HepG2 (cell line): ENCODE data around the gene MTMR8. TPM values are rescaled to one million over a fixed set of nuclear protein-coding genes. Genes with fewer than 3 reads are reported as not detected.

Source experiments
- ATAC-seq: fragments of 200-7000 bp; cut with Tn5 transposase; 3 replicates; pipeline ENCODE4 v1.9.1; 2020; ENCODE audit warnings: mild to moderate bottlenecking, moderate library complexity
- BruUV-seq: library from RNA; stranded (reverse); fragments of 400-500 nt; replicated peaks from 2 replicates; lab custom pipeline; 2021; lab: Mats Ljungman, UMichigan
- CTCF ChIA-PET: fragments of 300-600 bp; formaldehyde crosslinking; extraction: SDS; loops from one replicate; lab custom pipeline; 2021; ENCODE audit warnings: low total read pairs, inconsistent platforms, low intra/inter-chr PET ratio; lab: Yijun Ruan, JAX
- POLR2A ChIA-PET: fragments of 350-600 bp; sonication (Branson Sonifier 250); formaldehyde crosslinking; loops from one replicate; lab custom pipeline; 2020; ENCODE audit warnings: antibody characterized with exemption, inconsistent platforms; lab: Yijun Ruan, JAX
- DNase-seq: peaks from one replicate; pipeline ENCODE4 v3.0.0-alpha.2; 2015; ENCODE audit warnings: low spot score
- FAIRE-seq: peaks from 3 replicates; lab custom pipeline; 2011; peaks lifted over from hg19 to GRCh38; lab: Jason Lieb, UNC
- H2AFZ ChIP-seq: one replicate; pipeline ENCODE4 v1.6.1; 2011; ENCODE audit warnings: low read length, inconsistent platforms
- H3K27ac ChIP-seq: fragments of 300-600 bp; 3 replicates; pipeline ENCODE4 v1.8.0; 2011; ENCODE audit warnings: mixed run types, mild to moderate bottlenecking, mixed read lengths, low read length, inconsistent platforms; ENCODE audit not compliant: insufficient read depth; ENCODE audit errors: extremely low read length
- H3K27me3 ChIP-seq, 2 experiments: fragments of 200-600 bp in 1 of 2; 2 replicates in 1 of 2; 3 replicates in 1 of 2; pipeline versions ENCODE4 v1.6.0 to v1.8.0; 2011; ENCODE audit warnings: low read length in 2 of 2, mild to moderate bottlenecking in 2 of 2, moderate library complexity in 2 of 2, inconsistent platforms in 1 of 2; ENCODE audit not compliant: insufficient read depth in 2 of 2, control insufficient read depth in 1 of 2
- H3K36me3 ChIP-seq, 2 experiments: fragments of 200-600 bp in 1 of 2; replicated peaks in 1 of 2; 2 replicates in 1 of 2; 3 replicates in 1 of 2; pipeline versions ENCODE4 v1.5.1 to v1.8.0; 2011; ENCODE audit warnings: low read length in 2 of 2, inconsistent platforms in 1 of 2; ENCODE audit not compliant: insufficient read depth in 2 of 2, control insufficient read depth in 1 of 2
- H3K4me1 ChIP-seq: 2 replicates; pipeline ENCODE4 v1.5.1; 2012; ENCODE audit warnings: low read length, inconsistent platforms; ENCODE audit not compliant: insufficient read depth
- H3K4me2 ChIP-seq: 2 replicates; pipeline ENCODE4 v1.6.0; 2011; ENCODE audit warnings: low read depth, low read length, inconsistent platforms
- H3K4me3 ChIP-seq, 3 experiments: fragments of 200-600 bp in 1 of 3; sonication (generic), shearing (Covaris generic) in 1 of 3; replicated peaks in 1 of 3; 2 replicates each; pipeline ENCODE4 v1.5.1; 2011 to 2016; ENCODE audit warnings: low read length in 3 of 3, inconsistent platforms in 2 of 3, low read depth in 2 of 3, mild to moderate bottlenecking in 2 of 3, control low read depth in 1 of 3, mixed read lengths in 1 of 3; ENCODE audit not compliant: insufficient read depth in 1 of 3
- H3K79me2 ChIP-seq: one replicate; pipeline ENCODE4 v1.6.1; 2011; ENCODE audit warnings: low read length, inconsistent platforms; ENCODE audit not compliant: insufficient read depth
- H3K9ac ChIP-seq: 2 replicates; pipeline ENCODE4 v1.6.0; 2011; ENCODE audit warnings: mild to moderate bottlenecking, low read depth, low read length, inconsistent platforms; ENCODE audit not compliant: insufficient read depth
- H3K9me3 ChIP-seq: 2 replicates; pipeline ENCODE4 v1.5.1; 2012; ENCODE audit warnings: mild to moderate bottlenecking, low read length
- H4K20me1 ChIP-seq: 2 replicates; pipeline ENCODE4 v1.6.0; 2011; ENCODE audit warnings: inconsistent platforms, mild to moderate bottlenecking, low read length, moderate library complexity; ENCODE audit not compliant: insufficient read depth
- AHR ChIP-seq: IDR thresholded peaks from 2 replicates; pipeline ENCODE4 v1.6.1; 2018; ENCODE audit warnings: missing genetic modification reagents, missing compliant biosample characterization
- IRF2 ChIP-seq: IDR thresholded peaks from 2 replicates; pipeline ENCODE4 v1.6.1; 2018; ENCODE audit warnings: missing genetic modification reagents, missing compliant biosample characterization
- KDM1A ChIP-seq: IDR thresholded peaks from 2 replicates; pipeline ENCODE4 v1.6.1; 2016; ENCODE audit warnings: missing compliant biosample characterization
- MIXL1 ChIP-seq: IDR thresholded peaks from 2 replicates; pipeline ENCODE4 v1.6.1; 2016
- NR2C2 ChIP-seq: sonication (generic); formaldehyde crosslinking; IDR thresholded peaks from 2 replicates; pipeline ENCODE4 v1.4.0; 2020; ENCODE audit warnings: missing genetic modification reagents, mild to moderate bottlenecking, moderate library complexity, borderline replicate concordance
- RBFOX2 ChIP-seq: fragments of 200-400 bp; formaldehyde crosslinking; IDR thresholded peaks from 2 replicates; pipeline ENCODE4 v1.6.1; 2017; ENCODE audit warnings: low read depth, mild to moderate bottlenecking, low read length
- RBM22 ChIP-seq: fragments of 200-400 bp; formaldehyde crosslinking; optimal IDR thresholded peaks from 2 replicates; pipeline ENCODE3; 2017; ENCODE audit warnings: mild to moderate bottlenecking, low read length, moderate library complexity
- ZNF792 ChIP-seq: IDR thresholded peaks from 2 replicates; pipeline ENCODE4 v1.6.1; 2016
- WGBS: methylation state at CpG from one replicate; pipeline ENCODE4 v1.1.6; 2017; ENCODE audit warnings: low lambda C conversion rate; 5-methylcytosine and 5-hydroxymethylcytosine counted together
- in situ Hi-C: cut with HindIII; loops from 2 replicates; pipeline ENCODE4 v1.10.0; 2017; ENCODE audit warnings: low pct_unique_long_range_greater_than_20kb; ENCODE audit not compliant: extremely low pct_ligation_motif_present
- intact Hi-C: fragments of 100-400 bp; cut with micrococcal nuclease; formaldehyde crosslinking; loops from one replicate; pipeline ENCODE4 v1.10.0; 2022; ENCODE audit not compliant: unreplicated experiment
- polyA plus RNA-seq, 8 experiments: library from polyadenylated mRNA; depleted of rRNA in 3 of 8; stranded (reverse) in 7 of 8; unstranded in 1 of 8; fragments of >200 nt; fragmentation: Illumina TruSeq in 4 of 8; extraction: Trizol in 4 of 8; gene quantifications; 2 replicates each; pipeline versions ENCODE4 v1.2.1 to v1.2.3, GENCODE V29; 2011 to 2016; ENCODE audit warnings: low read depth in 4 of 8, missing spikeins in 1 of 8, mixed read lengths in 1 of 8; ENCODE audit not compliant: insufficient read depth in 1 of 8
- total RNA-seq, 5 experiments: library from RNA; depleted of rRNA; stranded (reverse); fragments of >200 nt; fragmentation: Illumina TruSeq; extraction: Trizol; gene quantifications; 2 replicates each; pipeline ENCODE4 v1.2.3, GENCODE V29; 2016; ENCODE audit warnings: low read depth in 1 of 5
- TF ChIP-seq, protein P1 (sequence below), 2 experiments: IDR thresholded peaks; 2 replicates each; pipeline ENCODE4 v1.6.1; 2011 to 2012; ENCODE audit warnings: low read length in 2 of 2, borderline replicate concordance in 1 of 2, low read depth in 1 of 2, mild to moderate bottlenecking in 1 of 2, moderate library complexity in 1 of 2
- TF ChIP-seq, protein P2 (sequence below): sonication (generic); formaldehyde crosslinking; IDR thresholded peaks from 2 replicates; pipeline ENCODE4 v1.5.0; 2020; ENCODE audit warnings: mild to moderate bottlenecking, missing genetic modification reagents

Gene MTMR8
- total and polyA plus RNA-seq, 2 of the 13 experiments (the other 11 are each of a cell fraction or from before 2014, with no cell fraction given) = 0.31 TPM; not detected in 1

DNA sequence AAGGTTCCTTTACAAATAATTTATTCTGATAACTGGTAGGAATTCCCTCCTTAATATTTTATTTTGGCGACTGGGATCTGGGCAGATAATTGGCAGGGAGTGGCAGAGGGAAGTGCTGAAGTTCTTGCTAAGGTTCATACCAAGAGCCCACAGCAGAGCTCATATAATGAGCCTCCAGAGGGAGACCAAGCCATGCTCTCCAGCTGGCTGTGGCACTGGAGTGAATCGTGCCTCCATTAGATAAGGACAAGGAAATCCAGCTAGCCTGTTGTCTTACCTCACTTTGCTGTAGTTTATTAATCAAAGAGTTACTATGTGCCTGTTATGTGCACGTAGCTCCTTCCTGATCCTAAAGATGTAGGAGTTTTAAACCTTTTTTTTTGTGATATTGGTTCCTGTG, 166.1 kb downstream of the MTMR8 start:
- CTCF ChIA-PET = no interaction called here
- BruUV-seq = no TSS peak

More for the DNA sequence above, 166.1 kb downstream of the MTMR8 start:
- no peak overlapping the region for H3K4me3 ChIP-seq
- no peak for TF ChIP-seq IRF2
- TF ChIP-seq, protein P1, sequence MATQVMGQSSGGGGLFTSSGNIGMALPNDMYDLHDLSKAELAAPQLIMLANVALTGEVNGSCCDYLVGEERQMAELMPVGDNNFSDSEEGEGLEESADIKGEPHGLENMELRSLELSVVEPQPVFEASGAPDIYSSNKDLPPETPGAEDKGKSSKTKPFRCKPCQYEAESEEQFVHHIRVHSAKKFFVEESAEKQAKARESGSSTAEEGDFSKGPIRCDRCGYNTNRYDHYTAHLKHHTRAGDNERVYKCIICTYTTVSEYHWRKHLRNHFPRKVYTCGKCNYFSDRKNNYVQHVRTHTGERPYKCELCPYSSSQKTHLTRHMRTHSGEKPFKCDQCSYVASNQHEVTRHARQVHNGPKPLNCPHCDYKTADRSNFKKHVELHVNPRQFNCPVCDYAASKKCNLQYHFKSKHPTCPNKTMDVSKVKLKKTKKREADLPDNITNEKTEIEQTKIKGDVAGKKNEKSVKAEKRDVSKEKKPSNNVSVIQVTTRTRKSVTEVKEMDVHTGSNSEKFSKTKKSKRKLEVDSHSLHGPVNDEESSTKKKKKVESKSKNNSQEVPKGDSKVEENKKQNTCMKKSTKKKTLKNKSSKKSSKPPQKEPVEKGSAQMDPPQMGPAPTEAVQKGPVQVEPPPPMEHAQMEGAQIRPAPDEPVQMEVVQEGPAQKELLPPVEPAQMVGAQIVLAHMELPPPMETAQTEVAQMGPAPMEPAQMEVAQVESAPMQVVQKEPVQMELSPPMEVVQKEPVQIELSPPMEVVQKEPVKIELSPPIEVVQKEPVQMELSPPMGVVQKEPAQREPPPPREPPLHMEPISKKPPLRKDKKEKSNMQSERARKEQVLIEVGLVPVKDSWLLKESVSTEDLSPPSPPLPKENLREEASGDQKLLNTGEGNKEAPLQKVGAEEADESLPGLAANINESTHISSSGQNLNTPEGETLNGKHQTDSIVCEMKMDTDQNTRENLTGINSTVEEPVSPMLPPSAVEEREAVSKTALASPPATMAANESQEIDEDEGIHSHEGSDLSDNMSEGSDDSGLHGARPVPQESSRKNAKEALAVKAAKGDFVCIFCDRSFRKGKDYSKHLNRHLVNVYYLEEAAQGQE (IDR thresholded peaks at IDR 0.05; ENCODE audit: borderline replicate concordance in 1 of 2, low read depth in 1 of 2, low read length in 2 of 2) = no peak
- TF ChIP-seq MIXL1 = no peak
- TF ChIP-seq KDM1A (CRISPR knock-in tag) = no peak
- no peak for TF ChIP-seq RBFOX2
- TF ChIP-seq, protein P2, sequence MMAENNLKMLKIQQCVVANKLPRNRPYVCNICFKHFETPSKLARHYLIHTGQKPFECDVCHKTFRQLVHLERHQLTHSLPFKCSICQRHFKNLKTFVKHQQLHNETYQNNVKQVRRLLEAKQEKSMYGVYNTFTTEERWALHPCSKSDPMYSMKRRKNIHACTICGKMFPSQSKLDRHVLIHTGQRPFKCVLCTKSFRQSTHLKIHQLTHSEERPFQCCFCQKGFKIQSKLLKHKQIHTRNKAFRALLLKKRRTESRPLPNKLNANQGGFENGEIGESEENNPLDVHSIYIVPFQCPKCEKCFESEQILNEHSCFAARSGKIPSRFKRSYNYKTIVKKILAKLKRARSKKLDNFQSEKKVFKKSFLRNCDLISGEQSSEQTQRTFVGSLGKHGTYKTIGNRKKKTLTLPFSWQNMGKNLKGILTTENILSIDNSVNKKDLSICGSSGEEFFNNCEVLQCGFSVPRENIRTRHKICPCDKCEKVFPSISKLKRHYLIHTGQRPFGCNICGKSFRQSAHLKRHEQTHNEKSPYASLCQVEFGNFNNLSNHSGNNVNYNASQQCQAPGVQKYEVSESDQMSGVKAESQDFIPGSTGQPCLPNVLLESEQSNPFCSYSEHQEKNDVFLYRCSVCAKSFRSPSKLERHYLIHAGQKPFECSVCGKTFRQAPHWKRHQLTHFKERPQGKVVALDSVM (CRISPR knock-in tag) = no peak
- TF ChIP-seq RBM22 = no peak
- no peak for TF ChIP-seq ZNF792
- TF ChIP-seq NR2C2 (CRISPR knock-in tag) = no peak
- no peak for TF ChIP-seq AHR (CRISPR knock-in tag)
- TF ChIP-seq, all 625 proteins: peak for 0
- 0% methylated on average over 1 of the region's 3 CpGs for WGBS
- no peaks in the 10 kb centered on the region for H3K79me2 ChIP-seq
- in situ Hi-C loops (no loop called here), intact Hi-C loops (no loop called here)
- no peaks in the 10 kb centered on the region for H3K36me3 ChIP-seq
- no peaks in the 10 kb centered on the region for H3K4me1 ChIP-seq
- H2AFZ ChIP-seq = no peak overlapping the region
- H3K27ac ChIP-seq = no peak overlapping the region
- no peaks in the 10 kb centered on the region for H3K9me3 ChIP-seq
- H3K27me3 ChIP-seq = no peaks in the 10 kb centered on the region
- POLR2A ChIA-PET = no interaction called here
- no peaks in the 10 kb centered on the region for H4K20me1 ChIP-seq
- FAIRE-seq (no peak), ATAC-seq (no peak), DNase-seq (no peak)
- H3K9ac ChIP-seq = no peak overlapping the region
- H3K4me2 ChIP-seq = no peak overlapping the region

Other genes starting within 250 kb of the MTMR8 start
- 10.4 and 10.8 TPM in 2 replicates for gene AMER1, start 189.7 kb downstream of the MTMR8 start, total RNA-seq (2016; rRNA removed; fragmentation: Illumina TruSeq; extraction: Trizol)
- 2.8 and 3.1 TPM in 2 replicates for gene AMER1, start 189.7 kb downstream of the MTMR8 start, polyA plus RNA-seq (2011; rRNA removed)
- gene ASB12, start 164.8 kb downstream of the MTMR8 start, total RNA-seq (2016; rRNA removed; fragmentation: Illumina TruSeq; extraction: Trizol) = not detected in 2 replicates
- gene ASB12, start 164.8 kb downstream of the MTMR8 start, polyA plus RNA-seq (2011; rRNA removed) = 0.05 TPM in 1 of 2 replicates, not detected in the other